ENCODE measurements around the gene SLC2A9. TPM values are rescaled to one million over a fixed set of nuclear protein-coding genes. Genes with fewer than 3 reads are reported as not detected.

Gene SLC2A9
- total RNA-seq, 1 donor from 2014 or later = 2.0 TPM

GRCh38 chr4:9933956-9934355, 87.3 kb downstream of the SLC2A9 start:
- no peak for DNase-seq (ENCODE audit: low read depth)
- no peak overlapping the region for H3K4me3 ChIP-seq (ENCODE audit: low read depth, low read length)
- no peak for TF ChIP-seq CTCF (conservative IDR thresholded peaks at IDR 0.05; ENCODE audit: low read depth, low read length)

- DNase-seq (ENCODE audit: low read depth) = no peak
- no peak overlapping the region for H3K4me3 ChIP-seq (ENCODE audit: low read depth, low read length)
- TF ChIP-seq CTCF (conservative IDR thresholded peaks at IDR 0.05; ENCODE audit: low read depth, low read length) = no peak
Measured at GRCh38 chr4:9933184-9933583, 88.1 kb downstream of the SLC2A9 start.

- no peak overlapping the region for H3K4me3 ChIP-seq (ENCODE audit: low read depth, low read length)
- no peak for DNase-seq (ENCODE audit: low read depth)
- TF ChIP-seq CTCF (conservative IDR thresholded peaks at IDR 0.05; ENCODE audit: low read depth, low read length) = no peak
Measured at GRCh38 chr4:9932771-9933170, 88.5 kb downstream of the SLC2A9 start.

GRCh38 chr4:9931146-9931545, 90.2 kb downstream of the SLC2A9 start:
- H3K4me3 ChIP-seq (ENCODE audit: low read depth, low read length) = no peak overlapping the region
- TF ChIP-seq CTCF (conservative IDR thresholded peaks at IDR 0.05; ENCODE audit: low read depth, low read length) = no peak
- DNase-seq (ENCODE audit: low read depth) = no peak

- H3K4me3 ChIP-seq (ENCODE audit: low read depth, low read length) = no peak overlapping the region
- no peak for DNase-seq (ENCODE audit: low read depth)
- no peak for TF ChIP-seq CTCF (conservative IDR thresholded peaks at IDR 0.05; ENCODE audit: low read depth, low read length)
Measured at GRCh38 chr4:9929111-9929510, 92.2 kb downstream of the SLC2A9 start.

GRCh38 chr4:9927341-9928007, 93.8 kb downstream of the SLC2A9 start:
- no peak for DNase-seq (ENCODE audit: low read depth)
- TF ChIP-seq CTCF (conservative IDR thresholded peaks at IDR 0.05; ENCODE audit: low read depth, low read length) = peak; percentile 11

GRCh38 chr4:9926586-9926985, 94.7 kb downstream of the SLC2A9 start:
- DNase-seq (ENCODE audit: low read depth) = no peak
- H3K4me3 ChIP-seq (ENCODE audit: low read depth, low read length) = no peak overlapping the region
- no peak for TF ChIP-seq CTCF (conservative IDR thresholded peaks at IDR 0.05; ENCODE audit: low read depth, low read length)

More at GRCh38 chr4:9927341-9928007, 93.8 kb downstream of the SLC2A9 start:
- no peak overlapping the region for H3K4me3 ChIP-seq (ENCODE audit: low read depth, low read length)
